Measurements from ENCODE around the gene BMERB1.

BMERB1 gene

DNA sequence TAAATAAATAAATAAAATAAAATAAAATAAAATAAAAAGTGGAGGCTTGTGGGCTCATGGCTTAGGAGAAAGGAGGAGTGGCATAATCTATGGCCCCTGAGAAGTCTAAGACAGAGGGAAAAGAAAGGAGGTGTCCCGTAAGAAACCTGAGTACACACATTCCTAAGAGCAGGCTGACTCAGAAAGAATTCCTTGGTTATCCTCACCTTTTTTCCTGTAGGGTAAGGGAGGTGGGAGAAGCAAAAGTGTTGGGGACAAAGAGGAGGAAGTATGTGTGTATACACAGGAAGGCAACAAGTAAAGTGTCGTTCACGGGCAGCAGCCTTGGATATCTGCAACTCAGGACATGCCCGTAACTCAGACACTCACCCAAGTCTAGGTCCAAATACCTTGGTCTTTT is 179.3 kb downstream of the BMERB1 start:
- DNase-seq (ENCODE audit: low read depth in 2 of 2): no peak

DNA sequence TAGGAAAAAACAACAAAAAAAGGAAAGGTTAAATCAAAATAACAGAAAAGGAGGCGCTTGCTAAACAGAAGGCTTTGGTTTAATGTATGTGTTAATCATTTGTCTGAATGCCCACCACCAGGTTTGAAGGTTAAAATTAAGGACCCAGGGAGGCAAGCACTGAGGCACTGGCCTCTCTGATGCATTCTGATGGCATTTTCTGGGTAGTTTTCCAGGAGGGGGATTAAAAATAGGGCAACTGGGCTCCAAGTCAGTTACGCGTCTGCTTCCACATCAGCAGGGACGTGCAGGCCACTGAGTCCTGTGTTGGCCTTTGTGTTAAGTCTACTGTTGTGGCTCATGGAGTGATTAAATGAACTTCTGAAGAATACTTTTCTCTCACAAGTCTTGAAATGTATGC is 181.6 kb downstream of the BMERB1 start:
- no peak for DNase-seq (ENCODE audit: low read depth in 2 of 2)

DNA sequence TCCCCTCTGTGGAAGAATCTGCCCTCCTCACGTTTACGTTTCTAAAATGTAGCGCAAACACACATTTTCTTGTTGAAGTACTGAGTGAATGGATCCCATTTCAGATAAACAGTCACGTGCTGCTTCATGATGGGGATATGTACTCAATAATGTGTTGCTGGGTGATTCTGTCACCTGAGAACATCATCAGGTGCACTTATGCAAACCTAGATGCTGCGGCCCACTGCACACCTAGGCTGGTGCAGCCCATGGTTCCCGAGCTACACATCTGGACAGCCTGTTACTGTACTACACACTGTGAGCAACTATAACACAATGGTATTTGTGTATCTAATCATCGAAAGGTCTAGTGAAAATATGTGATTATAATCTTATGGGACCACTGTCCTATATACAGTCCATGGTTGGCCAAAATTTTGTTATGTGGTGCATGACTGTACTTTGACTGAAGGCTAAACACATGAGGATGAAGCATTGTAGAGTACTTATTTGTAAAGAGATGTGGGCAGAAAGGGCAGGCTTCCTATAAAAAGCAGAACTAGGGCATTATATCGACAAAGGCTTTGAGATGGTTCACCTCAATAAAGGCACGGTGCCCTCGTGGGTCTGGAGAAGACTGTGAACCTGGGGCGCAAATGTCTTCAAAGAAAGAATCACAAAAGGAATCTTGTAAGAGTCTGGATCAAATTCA is 182.2 kb downstream of the BMERB1 start:
- DNase-seq (ENCODE audit: low read depth in 2 of 2): no peak

GRCh38 chr16:15617901-15618300 is 183.5 kb downstream of the BMERB1 start:
- no peak for DNase-seq (ENCODE audit: low read depth in 2 of 2)

DNA sequence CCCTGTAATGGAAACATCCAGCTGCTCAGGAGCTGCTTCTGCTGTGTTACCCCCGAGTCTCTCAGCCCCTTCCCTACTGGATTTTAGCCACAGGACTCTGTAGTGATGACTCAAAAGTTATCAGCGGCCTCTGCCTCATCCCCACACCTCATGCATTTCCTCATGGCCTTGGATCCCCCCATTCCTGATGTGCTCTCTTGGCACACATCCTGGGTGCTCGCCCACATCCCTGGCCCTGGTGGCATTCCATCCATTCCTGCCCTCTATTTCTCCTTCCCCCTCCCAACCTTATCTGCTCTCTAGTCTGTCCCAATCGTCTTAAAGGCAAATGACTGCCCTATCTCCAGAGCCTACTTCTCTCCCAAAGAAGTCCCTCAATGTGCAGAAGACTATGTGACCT is 184.0 kb downstream of the BMERB1 start:
- no peak for DNase-seq (ENCODE audit: low read depth in 2 of 2)

DNA sequence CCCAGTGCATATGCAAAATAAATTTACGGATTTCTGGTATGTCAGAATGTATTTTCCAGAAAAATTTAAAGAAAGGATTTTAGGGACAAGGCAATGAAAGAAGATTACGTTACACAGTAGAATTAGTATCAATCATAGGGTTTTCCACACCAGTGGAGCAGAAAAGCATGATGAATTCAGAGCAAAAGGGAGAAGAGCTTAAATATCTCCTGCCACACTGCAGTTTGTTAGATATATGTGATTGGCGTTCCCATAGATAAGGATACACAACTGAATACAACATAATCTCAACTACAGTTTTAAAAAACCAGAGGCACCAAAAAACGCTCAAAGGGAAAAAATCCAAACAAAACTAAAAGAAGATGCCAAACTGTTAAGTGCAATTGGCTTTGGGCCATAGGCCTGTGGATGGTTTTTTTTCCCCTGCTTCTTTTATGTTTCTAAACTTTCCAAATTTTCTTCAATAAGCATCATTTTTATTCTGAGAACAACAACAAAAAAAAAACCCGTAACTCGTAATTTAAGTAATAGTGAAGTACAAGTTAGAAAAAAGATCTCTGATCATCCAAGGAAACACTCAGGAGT is 186.3 kb downstream of the BMERB1 start:
- DNase-seq (ENCODE audit: low read depth in 2 of 2): no peak

- DNase-seq (ENCODE audit: low read depth in 2 of 2): no peak
Measured at GRCh38 chr16:15621456-15621855, 187.1 kb downstream of the BMERB1 start.

GRCh38 chr16:15621889-15622288 is 187.5 kb downstream of the BMERB1 start:
- no peak for DNase-seq (ENCODE audit: low read depth in 2 of 2)

DNA sequence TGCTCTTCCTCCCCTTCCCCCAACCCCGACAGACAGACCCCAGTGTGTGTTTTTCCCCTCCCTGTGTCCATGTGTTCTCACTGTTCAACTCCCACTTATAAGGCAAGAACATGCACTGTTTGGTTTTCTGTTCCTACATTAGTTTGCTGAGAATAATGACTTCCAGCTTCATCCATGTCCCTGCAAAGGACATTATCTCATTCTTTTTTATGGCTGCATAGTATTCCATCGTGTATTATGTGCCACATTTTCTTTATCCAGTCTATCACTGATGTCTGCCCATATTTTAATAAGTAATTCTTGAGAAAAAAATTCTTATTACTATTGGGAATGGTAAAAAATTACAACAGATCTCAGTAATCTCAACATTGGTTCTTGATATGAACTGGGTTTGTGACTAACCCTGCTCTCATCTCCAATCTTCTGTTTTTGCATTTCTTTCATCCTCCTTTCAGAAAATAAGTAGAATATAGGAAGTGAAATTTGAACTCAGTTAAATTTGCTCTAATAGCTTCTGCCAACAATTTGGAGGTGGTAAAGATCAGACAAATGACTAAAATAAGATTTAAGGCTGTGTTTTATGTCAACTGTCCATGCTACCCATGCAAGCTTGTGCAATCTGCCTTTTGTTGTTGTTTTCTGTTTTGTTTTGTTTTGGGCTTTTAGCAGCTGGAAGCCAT is 197.5 kb downstream of the BMERB1 start:
- no peak for DNase-seq (ENCODE audit: low read depth in 2 of 2)

DNA sequence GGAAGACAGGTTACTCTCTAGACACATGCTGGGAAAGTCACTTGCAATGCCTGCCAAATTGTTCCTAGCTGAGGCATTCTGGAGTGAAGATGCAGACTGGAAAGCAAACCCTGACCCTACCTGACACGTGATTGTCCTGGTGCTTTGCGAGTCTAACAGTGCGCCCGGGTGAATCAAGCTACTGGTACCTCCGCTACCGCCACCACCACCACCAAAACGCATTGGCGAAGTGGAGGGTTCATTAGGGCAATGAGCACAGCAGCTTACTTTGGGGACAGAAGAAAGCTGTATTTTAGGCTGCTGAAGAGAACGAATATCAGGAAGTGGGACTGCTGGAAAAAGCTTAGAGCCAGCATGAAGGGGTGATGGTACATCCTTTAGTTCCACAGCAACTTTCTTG is 201.5 kb downstream of the BMERB1 start:
- DNase-seq (ENCODE audit: low read depth in 2 of 2): no peak

DNA sequence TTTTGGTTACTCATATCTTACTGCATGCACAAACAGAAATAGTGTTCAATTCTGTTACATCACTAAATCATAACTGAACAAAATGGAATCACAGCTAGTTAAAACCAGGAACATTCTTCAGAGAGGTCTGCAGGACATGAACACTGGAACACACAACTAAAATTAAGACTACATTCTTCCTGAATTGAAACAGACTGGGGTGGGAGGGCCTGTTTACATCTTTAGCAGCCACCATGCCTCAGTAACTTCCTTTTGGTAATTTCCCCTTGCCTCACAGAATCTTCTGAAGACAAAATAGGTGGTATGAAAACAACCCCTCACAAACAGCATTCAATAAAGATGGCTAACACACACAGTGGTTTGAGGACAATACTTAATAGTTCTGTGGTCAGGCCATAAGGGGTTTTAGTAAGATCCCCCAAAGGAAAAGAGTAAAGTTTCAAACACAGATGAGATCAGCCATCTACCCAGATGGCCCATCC is 202.0 kb downstream of the BMERB1 start:
- DNase-seq (ENCODE audit: low read depth in 2 of 2): no peak

Measured in stimulated activated CD4-positive, alpha-beta T cell treated with anti-CD3 and anti-CD28 coated beads, Interleukin-1b, Interleukin-23, amount 100 ng/mL, for 1 hour (primary cell).